B cell (primary cell): ENCODE measurements around the gene BCL2.

Experiments
- CTCF ChIP-seq: fragments of 200-600 bp; IDR thresholded peaks from one replicate; pipeline ENCODE4 v1.8.0; 2022; ENCODE audit warnings: antibody characterized with exemption, mild to moderate bottlenecking
- EZH2 ChIP-seq: IDR thresholded peaks from 2 replicates; pipeline ENCODE4 v1.6.1; 2012; ENCODE audit warnings: borderline replicate concordance, low read depth, mild to moderate bottlenecking, moderate library complexity, low read length; ENCODE audit not compliant: insufficient read depth, poor library complexity, severe bottlenecking

- TF ChIP-seq CTCF (no peak), EZH2 (no peak)
Measured at GRCh38 chr18:63249771-63250170, 69.8 kb downstream of the BCL2 start.
